GM19455 (cell line): ENCODE measurements around the gene ITPR1.
A peak's percentile ranks its signal among the peaks of the same experiment; 100 is the strongest.

Experiments
- ATAC-seq: cut with Tn5 transposase; IDR thresholded peaks from one replicate; pipeline ENCODE4 v1.9.1; 2021; ENCODE audit not compliant: unreplicated experiment

The ITPR1 gene

GRCh38 chr3:4865714-4866113 lies 372.6 kb downstream of the ITPR1 start:
- no peak for ATAC-seq

GRCh38 chr3:4866866-4867265 lies 373.7 kb downstream of the ITPR1 start:
- no peak for ATAC-seq

GRCh38 chr3:4877173-4877787 lies 384.1 kb downstream of the ITPR1 start:
- ATAC-seq: no peak

DNA sequence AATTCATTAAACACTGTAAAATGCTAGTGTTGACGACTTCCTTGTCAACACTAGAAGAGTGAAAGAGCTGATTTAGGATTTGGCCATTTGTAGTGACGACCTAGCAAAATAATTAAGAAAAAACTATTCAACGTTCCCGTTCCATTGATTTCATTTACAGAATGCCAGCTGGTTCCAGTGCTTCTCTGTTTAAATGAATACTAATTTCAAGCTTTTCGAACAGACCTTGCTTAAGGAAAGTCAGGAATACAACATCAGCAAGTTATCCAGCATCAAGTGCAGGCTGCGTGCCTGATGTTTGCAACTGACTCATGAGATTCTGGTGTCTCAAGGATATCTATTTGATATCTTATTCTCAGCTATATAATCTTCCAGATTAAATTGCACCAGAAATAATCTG lies 387.7 kb downstream of the ITPR1 start:
- no peak for ATAC-seq

DNA sequence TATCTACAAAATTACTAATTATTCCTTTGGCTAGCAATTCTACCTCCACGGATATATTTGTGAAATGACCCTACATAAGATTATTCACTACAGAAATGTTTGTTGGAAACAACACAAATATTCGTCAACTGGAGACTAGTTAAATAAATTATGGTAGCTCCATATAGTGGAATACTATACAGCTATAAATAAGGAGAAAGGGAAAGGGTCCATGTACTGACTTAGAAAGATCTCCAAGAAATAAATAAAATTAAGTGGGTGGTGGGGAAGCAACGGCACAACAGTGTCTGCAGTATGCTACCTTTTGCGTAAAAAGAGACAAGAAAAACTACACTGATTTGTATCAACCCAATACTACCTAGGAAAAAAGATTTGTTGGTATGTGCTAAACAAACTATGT lies 389.4 kb downstream of the ITPR1 start:
- no peak for ATAC-seq

DNA sequence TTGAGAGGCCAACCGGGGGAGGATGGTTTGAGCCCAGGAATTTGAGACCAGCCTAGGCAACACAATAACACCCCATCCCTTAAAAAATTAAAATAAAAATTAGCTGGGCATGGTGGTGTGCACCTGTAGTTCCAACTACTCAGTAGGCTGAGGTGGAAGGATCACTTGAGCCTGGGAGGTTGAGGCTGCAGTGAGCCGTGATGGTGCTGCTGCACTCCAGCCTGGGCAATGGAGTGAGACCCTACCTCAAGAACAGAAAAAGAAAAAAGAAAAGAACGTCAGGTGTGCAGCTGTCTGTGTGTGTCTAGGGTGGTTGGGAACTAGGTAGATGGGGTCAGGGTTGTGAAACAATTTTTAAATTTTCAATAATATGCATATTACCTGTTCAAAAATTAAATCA lies 389.9 kb downstream of the ITPR1 start:
- ATAC-seq: no peak

DNA sequence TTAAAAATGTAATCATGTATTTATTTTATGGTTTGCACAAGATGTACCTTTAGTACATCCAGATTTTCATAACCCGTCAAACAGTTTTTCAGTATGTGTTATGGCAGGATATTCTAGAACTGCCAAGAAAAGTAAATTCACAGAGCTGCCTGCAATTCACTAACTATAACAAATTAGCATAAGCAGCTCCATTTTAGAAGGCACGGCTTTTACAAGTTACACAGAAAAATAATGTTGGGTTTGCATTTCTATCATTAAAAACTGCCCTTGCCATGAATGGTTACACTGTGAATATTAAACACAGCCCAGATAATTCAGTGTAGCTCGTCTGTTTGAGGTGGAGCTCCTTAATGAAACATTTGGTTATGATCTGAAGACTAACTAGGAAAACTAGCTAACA lies 391.7 kb downstream of the ITPR1 start:
- no peak for ATAC-seq

DNA sequence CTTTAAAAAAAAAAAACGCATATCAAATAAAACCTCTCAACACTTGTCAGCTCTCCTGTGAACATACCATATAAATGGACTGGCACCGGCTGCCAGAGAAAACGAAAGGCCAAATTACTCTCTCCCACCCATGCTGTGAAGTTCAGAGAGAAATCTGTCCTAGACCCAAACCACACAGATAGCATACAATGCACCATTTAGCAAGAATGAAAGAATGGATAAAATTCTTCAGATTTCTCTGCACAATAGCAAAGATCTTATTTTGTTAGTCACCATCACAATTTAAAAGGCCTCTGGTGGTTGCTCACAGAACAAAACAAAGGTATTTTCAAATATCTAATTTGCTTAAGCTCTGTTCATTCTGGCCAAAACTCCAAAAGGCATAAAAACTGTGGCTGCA lies 392.2 kb downstream of the ITPR1 start:
- no peak for ATAC-seq

DNA sequence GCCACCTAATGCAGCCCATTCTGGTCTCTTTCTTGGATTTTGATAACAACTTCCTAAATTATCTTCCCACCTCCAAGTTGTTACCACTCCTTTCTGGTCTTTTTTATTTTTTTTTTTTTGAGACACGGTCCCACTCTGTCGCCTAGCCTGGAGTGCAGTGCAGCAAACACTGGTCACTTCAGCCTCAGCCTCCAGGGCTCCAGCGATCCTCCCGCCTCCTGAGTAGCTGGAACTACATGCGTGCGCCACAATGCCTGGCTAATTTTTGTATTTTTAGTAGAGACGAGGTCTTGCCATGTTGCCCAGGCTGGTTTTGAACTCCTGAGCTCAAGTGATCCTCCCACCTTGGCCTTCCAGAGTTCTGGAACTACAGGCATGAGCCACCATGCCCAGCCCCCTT lies 393.3 kb downstream of the ITPR1 start:
- ATAC-seq: no peak

DNA sequence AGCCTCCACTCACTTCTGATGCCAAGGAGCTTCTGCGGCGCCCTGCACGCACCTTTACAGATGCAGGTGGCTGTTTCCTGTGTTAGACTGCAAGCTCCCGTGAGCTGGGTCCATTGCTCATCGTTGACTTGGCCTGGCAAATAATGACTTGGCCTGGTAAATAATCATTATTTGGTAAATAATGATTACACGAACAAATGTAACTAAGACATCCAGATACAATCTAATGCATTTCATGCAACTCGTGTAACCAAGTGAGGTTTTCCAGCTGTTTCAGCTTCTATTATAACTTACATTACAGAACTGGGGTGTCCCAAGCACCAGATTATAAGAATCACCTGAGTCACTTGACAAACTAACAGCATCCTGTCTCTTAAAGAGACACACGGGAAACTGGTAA lies 394.0 kb downstream of the ITPR1 start:
- no peak for ATAC-seq

DNA sequence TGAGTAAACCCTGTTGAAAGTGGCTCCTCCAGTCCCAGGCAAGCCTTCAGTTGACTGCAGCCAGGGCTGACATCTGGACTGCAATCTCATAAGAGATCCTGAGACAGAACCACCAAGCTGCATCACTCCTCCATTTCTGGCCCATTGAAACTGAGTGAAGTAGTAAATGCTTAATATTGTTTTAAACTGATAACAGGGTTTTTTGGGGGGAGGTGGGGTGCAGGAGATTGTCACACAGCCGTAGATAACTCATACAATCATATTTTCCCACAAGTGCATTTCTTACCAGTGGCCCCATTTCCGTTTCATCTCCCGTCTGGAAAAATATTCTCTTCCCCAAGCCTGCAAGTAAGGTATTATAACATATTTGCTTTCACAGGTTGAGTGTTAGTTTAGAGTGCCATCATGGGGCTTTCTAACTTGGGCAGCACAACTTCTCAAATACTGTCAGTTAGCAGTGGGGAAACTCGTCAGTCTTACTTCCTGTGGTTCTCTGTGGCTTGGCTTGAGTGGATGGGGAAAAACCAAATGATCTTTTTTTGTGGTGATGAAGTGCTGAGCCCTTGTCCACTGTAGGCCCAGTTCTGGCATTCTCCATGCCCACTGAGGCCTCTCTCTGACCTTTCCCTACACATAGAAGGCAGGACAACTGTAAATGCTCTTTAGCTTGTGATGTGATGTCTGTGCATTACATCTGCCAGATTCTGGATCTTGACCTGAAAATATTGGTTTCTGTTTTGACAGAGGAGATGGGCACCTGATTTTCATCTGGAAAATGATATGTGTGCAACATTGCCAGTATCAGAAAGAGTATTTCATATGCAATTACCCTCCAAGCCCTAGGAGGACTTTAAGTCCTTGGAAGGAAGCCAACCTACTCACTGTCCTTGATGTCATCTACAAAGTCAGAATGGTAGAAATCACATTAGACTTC lies 396.0 kb downstream of the ITPR1 start:
- peak; percentile 77 for ATAC-seq

DNA sequence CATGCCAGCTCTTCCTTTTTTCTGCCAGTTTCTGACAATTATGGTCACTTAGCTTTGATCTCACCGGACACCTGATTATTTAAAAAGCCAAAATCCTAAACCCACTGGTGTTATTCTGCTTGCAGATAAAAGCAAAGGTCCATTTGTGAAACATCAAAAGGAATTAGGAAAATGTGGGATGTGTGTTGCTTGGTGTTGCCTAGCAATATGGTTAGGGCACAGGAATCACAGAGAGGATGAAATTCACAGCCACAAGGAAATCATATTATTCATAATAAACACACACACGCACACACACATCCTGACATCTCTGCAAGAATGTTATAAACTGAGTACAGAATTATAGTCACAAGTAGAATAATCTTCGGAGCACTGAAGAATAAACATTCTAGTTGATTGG lies 396.7 kb downstream of the ITPR1 start:
- no peak for ATAC-seq

GRCh38 chr3:4894891-4895530 lies 401.9 kb downstream of the ITPR1 start:
- no peak for ATAC-seq

- no peak for ATAC-seq
These were observed 402.7 kb downstream of the ITPR1 start for GRCh38 chr3:4895838-4896237.
